Large intestine (tissue), 3 donors: ENCODE data around the gene STX8. TPM values are rescaled to one million over a fixed set of nuclear protein-coding genes. Genes with fewer than 3 reads are reported as not detected.

Experiments used
- DNase-seq, 2 donors: peaks; one replicate each; pipeline versions ENCODE4 v3.0.0 to v3.0.0-alpha.2; 2013
- H3K27ac ChIP-seq: one replicate; pipeline ENCODE4 v1.5.1; 2013; ENCODE audit warnings: low read length
- H3K27me3 ChIP-seq: 2 replicates; pipeline ENCODE4 v1.6.1; 2013; ENCODE audit warnings: low read length; ENCODE audit not compliant: control insufficient read depth, insufficient read depth
- H3K36me3 ChIP-seq: 2 replicates; pipeline ENCODE4 v1.6.1; 2013; ENCODE audit warnings: low read length; ENCODE audit not compliant: control insufficient read depth, insufficient read depth
- H3K4me1 ChIP-seq: one replicate; pipeline ENCODE4 v1.6.1; 2013; ENCODE audit warnings: low read length; ENCODE audit not compliant: control insufficient read depth, insufficient read depth
- H3K4me3 ChIP-seq: one replicate; pipeline ENCODE4 v1.5.1; 2013; ENCODE audit warnings: low read length
- H3K9me3 ChIP-seq: one replicate; pipeline ENCODE4 v1.6.1; 2013; ENCODE audit warnings: mild to moderate bottlenecking, low read depth, low read length, moderate library complexity; ENCODE audit not compliant: control insufficient read depth
- WGBS: methylation state at CpG from one replicate; pipeline ENCODE4 v1.1.5; 2013; ENCODE audit warnings: low lambda C conversion rate; ENCODE audit not compliant: insufficient coverage; 5-methylcytosine and 5-hydroxymethylcytosine counted together
- polyA plus RNA-seq: library from polyadenylated mRNA; unstranded; fragments of 120-200 nt; gene quantifications from one replicate; pipeline ENCODE4 v1.2.1, GENCODE V29; 2013

STX8 gene
- polyA plus RNA-seq, 1 donor: 53.6 TPM

DNA sequence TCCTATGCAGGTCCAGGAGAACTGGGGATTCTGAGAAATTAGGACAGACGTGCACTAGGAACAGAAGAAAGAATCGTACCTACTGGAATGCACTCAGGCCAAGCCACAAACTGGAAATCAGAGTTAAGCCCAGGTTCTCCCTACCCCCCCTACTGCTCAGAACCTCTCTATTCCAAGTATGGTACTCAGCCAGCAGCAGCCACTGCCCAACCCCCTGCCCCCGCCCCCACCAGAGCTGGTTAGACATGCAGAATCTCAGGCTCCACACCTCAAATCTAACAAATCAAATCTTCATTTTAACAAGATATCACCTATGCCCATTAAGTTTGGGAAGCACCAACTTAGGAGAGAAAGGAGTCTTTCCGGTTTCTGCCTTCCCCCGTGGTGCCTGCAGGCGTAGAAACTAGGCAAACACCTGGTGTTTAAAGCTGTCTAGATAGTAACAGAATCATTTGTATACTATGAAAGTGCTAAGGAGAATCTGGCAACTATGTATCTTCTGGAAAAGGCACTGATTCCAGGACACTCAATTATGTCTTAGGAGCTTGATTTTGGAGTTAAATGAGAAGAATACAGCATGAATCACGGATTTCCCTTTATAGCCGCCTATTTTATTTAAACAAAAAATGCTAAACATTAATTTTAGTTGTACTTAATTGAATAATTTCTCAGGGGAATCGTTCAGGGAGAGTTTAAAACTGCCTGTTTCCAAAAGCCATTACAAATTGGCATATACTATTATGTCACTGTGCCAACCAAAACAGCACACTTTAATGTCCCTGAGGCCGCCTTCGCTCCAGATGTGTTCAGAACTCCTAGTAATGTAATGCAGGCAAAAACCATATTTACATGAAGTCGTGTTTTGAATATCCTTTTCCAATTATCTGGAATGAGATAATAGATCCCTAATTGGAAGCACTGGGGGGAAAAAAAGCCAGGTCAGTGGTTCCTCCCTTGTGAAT is 166.5 kb downstream of the STX8 start:
- Histone ChIP-seq H3K4me3 (no peak overlapping the region), H3K9me3 (no peaks in the 10 kb centered on the region), H3K27me3 (no peaks in the 10 kb centered on the region), H3K4me1 (no peaks in the 10 kb centered on the region), H3K36me3 (no peaks in the 10 kb centered on the region), H3K27ac (no peak overlapping the region)
- no peak for DNase-seq
- WGBS: 83% methylated on average over 3 of the region's 12 CpGs

DNA sequence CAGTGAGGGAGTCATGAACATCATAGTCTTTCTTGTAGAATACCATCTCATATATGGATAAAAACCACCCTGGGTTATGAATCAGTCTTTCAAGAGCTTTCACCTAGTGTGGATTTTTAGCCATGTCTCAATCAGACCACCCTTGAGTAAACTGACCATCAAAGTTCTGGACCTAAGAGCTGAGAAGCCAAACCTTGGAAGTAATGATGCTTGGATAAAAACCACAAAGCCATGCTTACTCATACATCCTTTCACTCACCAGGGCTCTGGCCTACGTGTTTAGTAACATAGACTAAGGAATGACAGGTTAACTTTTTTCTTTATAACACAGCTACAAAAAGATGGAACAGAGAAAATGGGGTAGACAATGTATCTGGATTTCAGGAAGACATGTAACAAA is 167.2 kb downstream of the STX8 start:
- Histone ChIP-seq H3K9me3 (no peaks in the 10 kb centered on the region), H3K4me3 (no peak overlapping the region), H3K36me3 (no peaks in the 10 kb centered on the region), H3K27ac (no peak overlapping the region), H3K4me1 (no peaks in the 10 kb centered on the region), H3K27me3 (no peaks in the 10 kb centered on the region)
- DNase-seq: no peak
- WGBS: no CpG with 5 or more reads among the region's 1 CpG

DNA sequence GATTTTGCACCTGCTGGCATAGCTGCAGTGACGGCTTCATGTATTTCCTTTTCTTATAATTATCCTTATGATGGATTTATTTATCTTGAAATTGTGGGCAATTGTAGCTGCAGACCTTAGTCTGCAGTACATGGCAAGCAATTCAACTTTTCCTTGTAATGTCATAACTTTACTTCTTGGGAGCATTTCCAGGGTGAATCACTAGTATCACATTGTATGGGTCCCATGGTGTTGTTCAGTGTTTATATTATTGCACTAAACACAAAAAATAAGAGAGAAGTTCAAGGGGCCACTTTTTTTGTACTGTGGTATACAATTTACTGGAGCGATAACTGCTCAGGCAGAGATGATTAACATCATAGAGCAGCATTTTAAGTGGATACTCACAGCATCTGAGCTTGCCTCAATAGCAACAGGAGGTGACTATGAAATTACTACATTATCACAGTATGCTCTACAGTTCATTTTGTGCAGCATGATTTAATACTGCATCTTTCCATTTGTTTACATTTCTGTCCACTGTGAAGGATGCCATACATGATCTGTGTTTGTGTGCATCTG is 169.5 kb downstream of the STX8 start:
- Histone ChIP-seq H3K9me3 (no peaks in the 10 kb centered on the region), H3K27me3 (no peaks in the 10 kb centered on the region), H3K4me3 (no peak overlapping the region), H3K4me1 (no peaks in the 10 kb centered on the region), H3K36me3 (no peaks in the 10 kb centered on the region), H3K27ac (no peak overlapping the region)
- DNase-seq: no peak
- WGBS: no CpG with 5 or more reads among the region's 2 CpGs

DNA sequence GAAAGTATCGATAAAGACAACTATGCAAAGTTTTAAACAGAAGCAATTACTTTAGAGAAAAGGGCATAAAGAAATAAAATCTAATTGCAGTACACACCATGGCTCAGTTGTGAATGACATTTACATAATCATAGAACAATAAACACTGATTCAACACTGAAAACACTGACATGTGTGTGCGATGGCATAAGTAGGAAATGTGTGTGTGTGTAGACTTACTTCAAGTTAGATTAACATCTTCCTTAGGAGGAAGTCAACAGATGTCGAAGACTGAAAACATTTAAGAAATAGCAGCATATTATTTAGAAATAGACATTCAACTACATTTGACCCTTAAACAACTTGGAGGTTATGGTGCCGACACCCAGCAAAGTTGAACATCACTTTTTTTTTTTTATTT is 172.4 kb downstream of the STX8 start:
- no peaks in the 10 kb centered on the region for H3K4me1 ChIP-seq
- H3K27ac ChIP-seq: no peak overlapping the region
- 100% methylated on average over 1 of the region's 4 CpGs for WGBS
- H3K27me3 ChIP-seq: no peaks in the 10 kb centered on the region
- no peaks in the 10 kb centered on the region for H3K9me3 ChIP-seq
- no peak for DNase-seq
- H3K4me3 ChIP-seq: no peak overlapping the region
- H3K36me3 ChIP-seq: peaks cover 2% of the 10 kb centered on the region

DNA sequence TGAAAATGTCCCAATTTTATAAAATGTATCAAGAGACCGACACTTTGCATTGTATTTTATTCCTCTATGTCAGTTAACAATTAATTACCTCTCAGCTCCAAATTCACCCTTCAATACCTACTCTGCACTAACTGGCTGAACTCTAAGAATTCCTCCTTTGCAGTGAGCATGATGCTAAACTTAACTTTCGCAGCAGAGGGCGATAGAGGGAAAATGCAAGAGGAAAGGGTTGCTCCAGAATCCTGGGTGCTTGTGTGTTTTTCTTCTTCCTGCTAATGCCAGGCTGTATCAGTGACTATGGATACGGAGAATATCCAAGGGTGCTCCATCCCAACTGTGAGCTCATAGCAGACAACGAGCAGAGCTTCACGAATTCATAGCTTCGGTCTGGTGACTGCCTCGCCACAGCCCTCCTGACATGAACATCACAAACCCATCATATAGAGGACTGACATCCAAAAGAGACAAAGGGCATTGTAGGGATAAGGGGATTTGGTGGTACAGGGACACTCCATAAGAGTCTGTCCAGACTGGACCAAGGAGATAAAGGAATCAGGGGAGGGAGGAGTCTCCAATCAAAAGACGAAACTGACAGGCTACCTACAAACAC is 172.9 kb downstream of the STX8 start:
- no peak overlapping the region for H3K4me3 ChIP-seq
- peaks cover 2% of the 10 kb centered on the region for H3K36me3 ChIP-seq
- H3K27me3 ChIP-seq: no peaks in the 10 kb centered on the region
- no peak overlapping the region for H3K27ac ChIP-seq
- WGBS: 100% methylated on average over 2 of the region's 9 CpGs
- no peaks in the 10 kb centered on the region for H3K4me1 ChIP-seq
- peak in 1 of 2 donors; percentile 23 for DNase-seq
- no peaks in the 10 kb centered on the region for H3K9me3 ChIP-seq

DNA sequence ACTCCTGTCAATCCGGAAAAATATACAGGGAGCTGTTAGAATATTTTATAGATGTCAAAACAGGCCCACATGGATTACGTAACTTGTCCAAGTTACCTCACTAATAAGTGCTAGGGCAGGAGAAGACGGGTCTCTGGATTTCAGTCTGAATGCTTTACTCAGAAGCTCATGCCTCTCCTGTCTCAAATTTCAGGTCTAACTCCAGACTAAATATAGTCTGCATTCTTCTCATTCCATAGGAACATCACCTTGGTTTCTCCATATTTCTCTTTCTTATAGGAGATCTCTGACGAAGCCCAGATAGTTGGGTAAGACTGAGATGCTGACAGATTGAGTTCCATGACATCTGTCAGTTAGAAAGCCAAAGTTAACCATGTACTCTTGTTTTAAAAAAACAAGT is 174.2 kb downstream of the STX8 start:
- no peak overlapping the region for H3K27ac ChIP-seq
- no peaks in the 10 kb centered on the region for H3K9me3 ChIP-seq
- H3K36me3 ChIP-seq: peaks cover 2% of the 10 kb centered on the region
- H3K27me3 ChIP-seq: no peaks in the 10 kb centered on the region
- H3K4me1 ChIP-seq: no peaks in the 10 kb centered on the region
- no peak overlapping the region for H3K4me3 ChIP-seq
- 100% methylated on average over 1 of the region's 4 CpGs for WGBS
- DNase-seq: no peak

DNA sequence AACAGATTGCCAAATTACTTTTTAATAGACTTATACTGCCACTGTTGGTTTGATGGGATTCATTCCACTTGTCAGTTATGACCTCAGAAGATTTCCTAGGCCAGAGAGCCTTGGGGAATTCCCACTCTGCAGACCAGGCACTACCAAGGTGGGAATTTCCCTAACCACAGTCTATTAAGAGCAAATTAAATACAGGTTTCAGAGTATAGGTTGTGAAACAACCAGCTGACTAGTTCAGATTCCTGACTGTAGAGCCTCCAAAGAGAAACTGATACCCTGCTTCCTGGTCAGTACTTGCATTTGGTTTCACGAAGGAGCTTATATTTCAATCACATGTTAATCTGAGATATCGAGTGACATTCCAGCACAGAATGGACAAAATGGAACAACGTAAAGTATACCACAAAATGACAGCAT is 186.5 kb downstream of the STX8 start:
- Histone ChIP-seq H3K4me3 (no peak overlapping the region), H3K36me3 (no peaks in the 10 kb centered on the region), H3K4me1 (no peaks in the 10 kb centered on the region), H3K9me3 (peaks cover 6% of the 10 kb centered on the region), H3K27me3 (no peaks in the 10 kb centered on the region), H3K27ac (peak overlapping the region; percentile 38)
- DNase-seq: peak; percentile 42 to 66
- WGBS: no CpG with 5 or more reads among the region's 3 CpGs

DNA sequence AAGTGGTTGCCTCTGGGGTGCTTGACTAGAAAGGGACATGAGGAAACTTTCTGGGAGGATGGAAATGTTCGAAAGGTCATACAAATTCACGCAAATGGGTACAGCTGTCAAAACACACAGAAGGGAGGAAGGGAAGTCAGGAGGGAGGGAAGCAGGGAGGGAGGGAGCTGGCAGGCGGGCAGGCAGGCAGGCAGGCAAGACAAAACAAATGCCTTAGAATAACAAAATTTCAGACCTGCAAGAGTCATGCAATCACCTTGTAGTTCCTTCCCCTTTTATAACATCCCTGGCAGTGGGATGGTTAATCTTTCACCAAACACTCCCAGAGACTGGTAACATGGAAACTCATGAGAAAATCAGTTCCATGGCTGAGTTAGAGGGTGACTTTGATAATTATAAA is 189.2 kb downstream of the STX8 start:
- Histone ChIP-seq H3K27ac (peak overlapping the region; percentile 10), H3K27me3 (no peaks in the 10 kb centered on the region), H3K4me3 (no peak overlapping the region), H3K9me3 (no peaks in the 10 kb centered on the region), H3K4me1 (no peaks in the 10 kb centered on the region), H3K36me3 (no peaks in the 10 kb centered on the region)
- DNase-seq: peak in 1 of 2 donors; percentile 40
- 42% methylated on average over 2 of the region's 3 CpGs for WGBS

DNA sequence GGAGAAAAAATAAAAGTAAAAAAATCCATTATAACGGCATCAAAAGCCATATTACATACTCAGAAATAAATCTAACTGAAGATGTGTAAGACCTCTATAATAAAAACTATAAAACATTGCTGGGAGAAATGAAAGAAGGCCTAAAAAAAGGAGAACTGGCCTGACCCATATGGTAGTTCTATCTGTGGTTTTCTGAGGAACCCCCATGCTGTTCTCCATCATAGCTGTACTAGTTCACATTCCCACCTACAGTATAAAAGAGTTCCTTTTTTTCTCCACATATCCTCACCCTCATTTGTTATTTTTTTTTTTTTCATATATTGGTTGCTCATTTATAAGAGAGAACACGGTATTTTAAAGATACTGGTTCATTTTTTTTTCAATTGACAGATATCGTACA is 191.8 kb downstream of the STX8 start:
- Histone ChIP-seq H3K4me3 (no peak overlapping the region), H3K27me3 (no peaks in the 10 kb centered on the region), H3K27ac (no peak overlapping the region), H3K9me3 (no peaks in the 10 kb centered on the region), H3K36me3 (no peaks in the 10 kb centered on the region), H3K4me1 (no peaks in the 10 kb centered on the region)
- WGBS: 90% methylated on average over 2 of the region's 3 CpGs
- no peak for DNase-seq

DNA sequence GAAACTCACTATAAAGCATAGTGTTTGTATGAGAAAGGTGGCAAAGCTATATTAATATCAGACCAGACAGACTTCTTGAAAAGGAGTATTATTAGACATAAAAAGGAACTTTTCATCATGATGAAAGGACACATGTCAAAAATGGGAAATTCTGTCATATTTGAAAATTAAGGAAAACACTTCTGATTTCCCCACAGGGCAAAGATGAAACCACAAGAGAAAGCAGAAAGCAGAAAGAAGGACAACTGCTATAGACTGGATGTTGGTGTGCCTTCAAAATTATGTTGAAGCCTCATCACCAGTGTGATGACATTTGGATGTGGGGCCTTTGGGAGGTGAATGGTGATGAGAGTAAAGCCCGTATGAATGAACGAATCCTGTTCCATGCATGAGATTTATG is 193.0 kb downstream of the STX8 start:
- no peaks in the 10 kb centered on the region for H3K4me1 ChIP-seq
- H3K27me3 ChIP-seq: no peaks in the 10 kb centered on the region
- no peak overlapping the region for H3K4me3 ChIP-seq
- no peaks in the 10 kb centered on the region for H3K36me3 ChIP-seq
- no peaks in the 10 kb centered on the region for H3K9me3 ChIP-seq
- no peak for DNase-seq
- no CpG with 5 or more reads among the region's 2 CpGs for whole genome bisulfite sequencing
- no peak overlapping the region for H3K27ac ChIP-seq
